ENCODE results near the gene IGLL5. TPM values are rescaled to one million over a fixed set of nuclear protein-coding genes. Genes with fewer than 3 reads are reported as not detected.

IGLL5 gene
- total RNA-seq, 4 donors from 2014 or later, result 0.90 to 7.4 (median 2.7) TPM; not detected in 1

GRCh38 chr22:22849640-22850610 is 37.7 kb upstream of the IGLL5 start:
- Histone ChIP-seq H3K9me3 (no peaks in the 10 kb centered on the region), H3K27me3 (no peaks in the 10 kb centered on the region), H3K4me3 (no peak overlapping the region), H3K27ac (no peak overlapping the region), H3K36me3 (no peaks in the 10 kb centered on the region), H3K4me1 (no peaks in the 10 kb centered on the region)
- TF ChIP-seq POLR2A (IDR thresholded peaks at IDR 0.05) (no peak), CTCF (IDR thresholded peaks at IDR 0.05) (no peak)
- DNase-seq, result no peak
- intact Hi-C loops (cut with DNase I; ENCODE audit: low total_unique reads), result no loop called here

GRCh38 chr22:22851969-22852368 is 35.6 kb upstream of the IGLL5 start:
- no peak for DNase-seq
- H3K27me3 ChIP-seq, result no peaks in the 10 kb centered on the region
- TF ChIP-seq POLR2A (IDR thresholded peaks at IDR 0.05), result no peak
- TF ChIP-seq CTCF (IDR thresholded peaks at IDR 0.05), result no peak
- no peaks in the 10 kb centered on the region for H3K36me3 ChIP-seq
- no peaks in the 10 kb centered on the region for H3K9me3 ChIP-seq
- intact Hi-C loops (cut with DNase I; ENCODE audit: low total_unique reads), result no loop called here
- H3K27ac ChIP-seq, result no peak overlapping the region
- no peaks in the 10 kb centered on the region for H3K4me1 ChIP-seq
- H3K4me3 ChIP-seq, result no peak overlapping the region

GRCh38 chr22:22853713-22854112 is 33.9 kb upstream of the IGLL5 start:
- intact Hi-C loops (cut with DNase I; ENCODE audit: low total_unique reads), result no loop called here
- Histone ChIP-seq H3K4me3 (no peak overlapping the region), H3K4me1 (no peaks in the 10 kb centered on the region), H3K27ac (no peak overlapping the region), H3K27me3 (no peaks in the 10 kb centered on the region), H3K36me3 (no peaks in the 10 kb centered on the region), H3K9me3 (no peaks in the 10 kb centered on the region)
- no peak for TF ChIP-seq POLR2A (IDR thresholded peaks at IDR 0.05)
- TF ChIP-seq CTCF (IDR thresholded peaks at IDR 0.05), result no peak
- no peak for DNase-seq

- intact Hi-C loops (cut with DNase I; ENCODE audit: low total_unique reads), result no loop called here
- H3K27me3 ChIP-seq, result no peaks in the 10 kb centered on the region
These were observed 33.1 kb upstream of the IGLL5 start for GRCh38 chr22:22854466-22854865.

More at GRCh38 chr22:22854466-22854865, 33.1 kb upstream of the IGLL5 start:
- DNase-seq, result no peak
- H3K4me1 ChIP-seq, result no peaks in the 10 kb centered on the region
- no peak for TF ChIP-seq CTCF (IDR thresholded peaks at IDR 0.05)
- TF ChIP-seq POLR2A (IDR thresholded peaks at IDR 0.05), result no peak
- no peak overlapping the region for H3K27ac ChIP-seq
- H3K4me3 ChIP-seq, result no peak overlapping the region
- no peaks in the 10 kb centered on the region for H3K36me3 ChIP-seq
- H3K9me3 ChIP-seq, result no peaks in the 10 kb centered on the region

Measured in uterus (tissue), 4 donors.